Transverse colon (tissue), 4 donors: ENCODE results near the gene TBC1D2B. TPM values are rescaled to one million over a fixed set of nuclear protein-coding genes. Genes with fewer than 3 reads are reported as not detected.
A peak's percentile ranks its signal among the peaks of the same experiment; 100 is the strongest.

Experiments
- DNase-seq: peaks from one replicate; pipeline ENCODE4 v3.0.0-alpha.2; 2019
- H3K27ac ChIP-seq, 4 donors: fragments of 200-600 bp; sonication (generic); 2 replicates each; pipeline ENCODE4 v1.5.1; 2016 to 2018; ENCODE audit warnings: inconsistent platforms in 4 of 4
- H3K27me3 ChIP-seq: fragments of 200-600 bp; sonication (generic); 2 replicates; pipeline ENCODE4 v1.5.1; 2017; ENCODE audit warnings: inconsistent platforms
- H3K36me3 ChIP-seq, 4 donors: fragments of 200-600 bp; sonication (generic); 2 replicates each; pipeline ENCODE4 v1.5.1; 2017 to 2019; ENCODE audit warnings: inconsistent platforms in 4 of 4
- H3K4me1 ChIP-seq, 4 donors: fragments of 200-600 bp; sonication (generic); 2 replicates each; pipeline ENCODE4 v1.5.1; 2017 to 2020; ENCODE audit warnings: inconsistent platforms in 4 of 4
- H3K4me3 ChIP-seq, 4 donors: fragments of 200-600 bp; sonication (generic); 1 replicate in 1 of 4; 2 replicates in 3 of 4; pipeline versions ENCODE4 v1.5.1 to v1.6.1; 2017 to 2019; ENCODE audit warnings: inconsistent platforms in 4 of 4
- H3K9me3 ChIP-seq, 2 donors: fragments of 200-600 bp; sonication (generic); 2 replicates each; pipeline ENCODE4 v1.5.1; 2017 to 2019; ENCODE audit warnings: inconsistent platforms in 2 of 2
- EP300 ChIP-seq: sonication (generic); formaldehyde crosslinking; IDR thresholded peaks from one replicate; pipeline ENCODE4 v1.6.1; 2017; ENCODE audit warnings: antibody characterized with exemption, low read depth
- POLR2A ChIP-seq: fragments of 450-650 bp; IDR thresholded peaks from one replicate; pipeline ENCODE4 v1.6.1; 2016; ENCODE audit warnings: antibody characterized with exemption, mild to moderate bottlenecking, moderate library complexity
- POLR2AphosphoS5 ChIP-seq, 3 donors: sonication (generic); formaldehyde crosslinking; IDR thresholded peaks; one replicate each; pipeline ENCODE4 v1.6.1; 2016; ENCODE audit warnings: antibody characterized with exemption in 3 of 3
- WGBS, 2 donors: methylation state at CpG; one replicate each; pipeline ENCODE4 v1.1.5; 2018; ENCODE audit warnings: low coverage in 1 of 2; 5-methylcytosine and 5-hydroxymethylcytosine counted together
- in situ Hi-C, 4 donors: fragments of 200-750 bp; cut with MboI; loops; one replicate each; pipeline versions ENCODE4 v1.15.0 to v1.15.1; 2017; ENCODE audit warnings: low sequenced_read_pairs in 3 of 4, low pct_ligation_motif_present in 1 of 4, low pct_unique_long_range_greater_than_20kb in 1 of 4
- intact Hi-C: fragments of 100-400 bp; cut with DNase I; formaldehyde crosslinking; loops from one replicate; pipeline ENCODE4 v1.15.1; 2023; ENCODE audit warnings: low total_unique reads
- total RNA-seq, 4 donors: library from RNA; depleted of rRNA; stranded (reverse); fragments of >200 nt; gene quantifications; one replicate each; pipeline ENCODE4 v1.1.0, GENCODE V29; 2016
- TF ChIP-seq, protein P1 (sequence below), 5 experiments: fragments of 200-600 bp in 3 of 5; fragments of 450-650 bp in 2 of 5; sonication (generic) in 3 of 5; IDR thresholded peaks; 1 replicate in 2 of 5; 2 replicates in 3 of 5; pipeline ENCODE4 v1.5.1; 2016 to 2017; ENCODE audit warnings: antibody characterized with exemption in 5 of 5, inconsistent platforms in 3 of 5, mild to moderate bottlenecking in 2 of 5, moderate library complexity in 1 of 5

The TBC1D2B gene
- total RNA-seq, 4 donors from 2014 or later, result 40.4 to 62.6 (median 53.8) TPM

DNA sequence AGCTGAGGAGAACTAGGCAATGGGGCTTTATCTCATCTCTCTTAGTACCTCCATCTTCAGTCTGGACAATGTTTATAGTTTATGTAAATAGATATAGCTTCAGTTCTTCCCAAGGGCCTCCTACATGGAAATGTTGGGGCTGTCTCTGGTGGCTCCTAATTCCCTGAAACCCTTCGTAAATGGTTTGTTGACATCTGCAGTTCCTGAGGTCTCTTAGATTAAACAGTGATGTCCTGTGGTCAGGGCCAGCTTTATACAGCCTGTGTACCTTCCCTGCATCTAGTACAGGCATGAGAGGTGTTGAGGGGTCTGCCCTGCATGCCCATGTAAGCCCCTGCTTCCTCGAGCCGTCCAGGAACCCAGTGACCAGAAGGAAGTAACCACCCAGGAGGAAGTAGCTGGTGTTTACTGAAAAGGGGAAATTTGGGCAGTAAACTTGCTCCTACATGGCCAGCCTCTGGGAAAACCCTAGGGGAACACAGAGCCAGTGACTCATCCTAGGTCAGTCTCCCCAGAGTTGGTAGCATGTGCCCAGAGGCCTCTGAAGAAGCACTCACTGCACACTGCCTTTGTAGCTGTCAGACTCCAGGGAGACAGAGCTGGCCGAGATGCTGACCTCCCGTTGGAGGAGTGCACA, 4.7 kb upstream of the TBC1D2B start:
- 58% methylated on average over 5 of the region's 5 CpGs; no CpG with 5 or more reads in 1 of the 2 donors for WGBS, 2 donors
- no peaks in the 10 kb centered on the region for H3K9me3 ChIP-seq
- peak; percentile 33 for DNase-seq
- H3K4me3 ChIP-seq, result no peak overlapping the region
- peaks cover 12 to 43% (median 28%) of the 10 kb centered on the region in 4 donors for H3K4me1 ChIP-seq
- in situ Hi-C loops, result no loop called here
- no peak for TF ChIP-seq POLR2AphosphoS5 (IDR thresholded peaks at IDR 0.05)
- intact Hi-C loops, result no loop called here
- no peaks in the 10 kb centered on the region for H3K36me3 ChIP-seq
- H3K27me3 ChIP-seq, result no peaks in the 10 kb centered on the region
- peak overlapping the region; percentile 47 to 67 (median 50) for H3K27ac ChIP-seq

DNA sequence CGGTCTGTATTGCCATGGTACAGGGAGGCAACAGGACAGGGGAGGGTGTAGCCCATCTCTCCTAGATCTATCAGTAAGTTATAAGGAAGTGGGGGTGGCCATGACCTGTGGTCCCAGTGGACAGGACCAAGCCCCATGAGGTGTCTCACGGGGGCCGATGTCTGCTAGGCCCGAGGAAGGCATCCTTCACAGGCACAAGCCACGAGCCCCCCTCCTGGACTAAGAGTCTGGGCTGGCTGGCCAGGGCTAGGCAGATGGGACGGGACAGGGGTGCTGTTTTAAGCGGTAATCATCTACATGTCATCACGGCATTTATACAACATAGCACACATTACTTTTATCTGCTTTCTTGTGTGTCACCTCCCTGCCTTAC, 2.6 kb upstream of the TBC1D2B start:
- Histone ChIP-seq H3K36me3 (no peaks in the 10 kb centered on the region), H3K9me3 (no peaks in the 10 kb centered on the region), H3K4me3 (no peak overlapping the region), H3K27ac (peak overlapping the region in 1 of 4 donors; percentile 98), H3K27me3 (no peaks in the 10 kb centered on the region), H3K4me1 (peaks cover 12 to 59% (median 40%) of the 10 kb centered on the region in 4 donors)
- WGBS, 2 donors, result 89% methylated on average over 8 of the region's 8 CpGs; no CpG with 5 or more reads in 1 of the 2 donors
- DNase-seq, result peak; percentile 10
- intact Hi-C loops (no loop called here), in situ Hi-C loops (no loop called here)
- TF ChIP-seq POLR2A, result no peak
- TF ChIP-seq EP300, result no peak
- TF ChIP-seq POLR2AphosphoS5 (IDR thresholded peaks at IDR 0.05), result no peak

DNA sequence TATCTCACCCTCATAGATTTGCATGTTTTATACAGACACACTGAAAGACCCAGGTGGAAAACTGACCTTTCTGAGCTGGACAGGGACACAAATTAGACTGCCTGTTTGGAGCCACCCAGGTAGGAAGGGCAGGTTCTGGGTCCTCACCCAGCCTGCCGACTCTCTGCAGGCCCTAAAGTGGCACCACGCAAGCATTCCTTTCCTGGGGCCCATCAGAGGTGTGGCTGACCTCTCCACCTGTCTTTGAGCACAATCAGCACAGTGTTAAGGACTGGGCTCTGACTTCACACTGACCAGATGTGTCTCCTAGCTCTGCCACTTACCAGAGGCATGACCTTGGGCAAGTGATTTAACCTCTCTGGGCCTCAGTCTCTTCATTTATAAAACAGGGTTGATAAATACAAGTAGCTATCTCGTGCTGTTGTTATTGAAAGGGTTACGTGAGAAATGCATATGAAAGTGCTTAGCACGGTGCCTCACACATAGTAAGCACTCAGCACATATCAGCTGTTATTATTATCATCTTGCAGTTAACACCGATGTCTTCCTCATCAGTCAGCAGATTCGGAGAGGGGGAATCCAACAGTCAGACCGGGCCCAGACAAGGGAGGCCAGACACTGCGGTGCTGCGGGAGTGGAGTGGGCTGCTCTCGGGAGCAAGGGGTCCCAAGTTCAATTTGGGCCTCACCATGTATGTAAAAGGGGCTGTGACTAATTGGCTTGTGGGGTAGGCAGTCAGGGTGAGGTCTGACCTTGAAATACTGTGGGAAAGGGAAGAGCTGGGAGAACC, 2.0 kb upstream of the TBC1D2B start:
- in situ Hi-C loops, result no loop called here
- 89% methylated on average over 11 of the region's 11 CpGs; no CpG with 5 or more reads in 1 of the 2 donors for WGBS, 2 donors
- TF ChIP-seq, protein P1, sequence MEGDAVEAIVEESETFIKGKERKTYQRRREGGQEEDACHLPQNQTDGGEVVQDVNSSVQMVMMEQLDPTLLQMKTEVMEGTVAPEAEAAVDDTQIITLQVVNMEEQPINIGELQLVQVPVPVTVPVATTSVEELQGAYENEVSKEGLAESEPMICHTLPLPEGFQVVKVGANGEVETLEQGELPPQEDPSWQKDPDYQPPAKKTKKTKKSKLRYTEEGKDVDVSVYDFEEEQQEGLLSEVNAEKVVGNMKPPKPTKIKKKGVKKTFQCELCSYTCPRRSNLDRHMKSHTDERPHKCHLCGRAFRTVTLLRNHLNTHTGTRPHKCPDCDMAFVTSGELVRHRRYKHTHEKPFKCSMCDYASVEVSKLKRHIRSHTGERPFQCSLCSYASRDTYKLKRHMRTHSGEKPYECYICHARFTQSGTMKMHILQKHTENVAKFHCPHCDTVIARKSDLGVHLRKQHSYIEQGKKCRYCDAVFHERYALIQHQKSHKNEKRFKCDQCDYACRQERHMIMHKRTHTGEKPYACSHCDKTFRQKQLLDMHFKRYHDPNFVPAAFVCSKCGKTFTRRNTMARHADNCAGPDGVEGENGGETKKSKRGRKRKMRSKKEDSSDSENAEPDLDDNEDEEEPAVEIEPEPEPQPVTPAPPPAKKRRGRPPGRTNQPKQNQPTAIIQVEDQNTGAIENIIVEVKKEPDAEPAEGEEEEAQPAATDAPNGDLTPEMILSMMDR (IDR thresholded peaks at IDR 0.05), result no peak
- TF ChIP-seq EP300, result no peak
- TF ChIP-seq POLR2AphosphoS5 (IDR thresholded peaks at IDR 0.05), result no peak
- TF ChIP-seq POLR2A, result no peak
- Histone ChIP-seq H3K27me3 (no peaks in the 10 kb centered on the region), H3K9me3 (no peaks in the 10 kb centered on the region), H3K27ac (peak overlapping the region in 3 of 4 donors; percentile 2 to 98 (median 7)), H3K36me3 (no peaks in the 10 kb centered on the region), H3K4me1 (peaks cover 12 to 60% (median 40%) of the 10 kb centered on the region in 4 donors), H3K4me3 (no peak overlapping the region)
- intact Hi-C loops, result no loop called here
- DNase-seq, result peak; percentile 7

DNA sequence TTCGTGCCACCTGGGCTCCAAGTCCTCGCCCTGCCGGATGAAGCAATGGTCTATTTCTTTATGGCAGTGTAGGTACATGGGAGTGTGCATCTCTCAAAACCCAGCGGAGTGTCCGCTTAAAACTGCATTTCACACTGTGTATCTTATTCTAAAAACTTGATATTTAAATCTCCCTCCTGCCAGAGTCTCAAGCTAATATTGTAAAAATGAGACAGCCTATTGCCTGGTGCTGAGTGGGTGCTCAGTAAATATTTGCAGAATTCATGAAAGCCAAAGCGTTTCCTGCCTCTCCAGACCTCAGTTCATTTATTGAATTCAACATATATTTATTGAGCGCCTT, 330 bp upstream of the TBC1D2B start:
- Histone ChIP-seq H3K9me3 (no peaks in the 10 kb centered on the region), H3K27me3 (no peaks in the 10 kb centered on the region), H3K4me1 (peaks cover 20 to 60% (median 38%) of the 10 kb centered on the region in 4 donors), H3K27ac (peak overlapping the region; percentile 95 to 99 (median 98)), H3K36me3 (no peaks in the 10 kb centered on the region), H3K4me3 (peak overlapping the region; percentile 59 to 96 (median 83))
- WGBS, 2 donors, result 20 to 33% methylated on average over 1 to 4 of the region's 7 CpGs
- intact Hi-C loops (no loop called here), in situ Hi-C loops (no loop called here)
- DNase-seq, result peak; percentile 6
- TF ChIP-seq POLR2A, result no peak
- TF ChIP-seq, protein P1 (IDR thresholded peaks at IDR 0.05), result no peak
- TF ChIP-seq POLR2AphosphoS5 (IDR thresholded peaks at IDR 0.05), result no peak
- TF ChIP-seq EP300, result no peak
